GM19468 (cell line): ENCODE data around the gene RHBDD3.
"Not testable (repeated sequence)": the region's sequence is repeated elsewhere in the genome, so short reads cannot be mapped to it uniquely, and the experiment has no call there.

Experiments used
- ATAC-seq: cut with Tn5 transposase; IDR thresholded peaks from one replicate; pipeline ENCODE4 v1.9.1; 2021; ENCODE audit warnings: mild to moderate bottlenecking, moderate library complexity, moderate number of reproducible peaks; ENCODE audit not compliant: unreplicated experiment; ENCODE audit errors: extremely low read depth

The RHBDD3 gene

GRCh38 chr22:29253561-29254285, 14.1 kb downstream of the RHBDD3 start:
- ATAC-seq: no peak

- ATAC-seq: no peak
Observed at GRCh38 chr22:29251981-29252911, 15.5 kb downstream of the RHBDD3 start.

- no peak for ATAC-seq
Observed at GRCh38 chr22:29251265-29251664, 16.5 kb downstream of the RHBDD3 start.

GRCh38 chr22:29247891-29248290, 19.9 kb downstream of the RHBDD3 start:
- not testable (repeated sequence) for ATAC-seq

DNA sequence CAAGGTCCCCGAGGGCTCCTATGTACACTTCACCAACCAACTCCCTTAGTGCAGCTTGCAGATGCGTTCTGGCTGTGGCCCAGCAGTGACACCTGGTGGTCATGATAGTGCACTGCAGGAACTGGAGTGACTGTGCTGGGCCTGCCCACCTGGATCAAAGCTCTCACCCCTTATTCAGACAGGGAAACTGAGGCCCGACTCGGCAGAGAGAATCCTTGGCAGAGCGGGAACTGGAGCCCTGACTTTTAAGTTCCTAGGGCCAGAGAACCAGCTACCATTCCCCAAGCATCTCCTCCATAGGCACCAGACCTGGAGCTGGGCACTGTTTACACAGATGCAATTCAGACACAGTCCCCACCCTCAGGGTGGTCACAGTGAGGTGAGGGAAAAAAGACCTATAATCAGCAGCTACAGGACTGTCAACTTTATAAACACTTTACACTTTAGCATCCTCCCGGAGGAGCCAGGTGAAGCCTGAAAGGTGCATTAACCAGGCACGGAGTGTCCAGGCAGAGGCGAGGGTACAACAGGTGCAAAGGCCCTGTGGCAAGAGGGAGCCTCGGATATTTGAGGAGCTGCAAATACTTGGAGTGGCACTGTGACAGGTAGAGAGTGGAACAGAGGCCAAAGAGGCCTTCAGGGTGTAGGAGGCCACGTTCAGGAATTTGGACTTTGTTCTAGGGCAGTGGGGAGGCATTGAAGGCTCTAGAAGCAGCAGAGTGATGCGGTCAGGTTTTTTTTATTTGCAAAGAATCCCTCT, 22.0 kb downstream of the RHBDD3 start:
- no peak for ATAC-seq

DNA sequence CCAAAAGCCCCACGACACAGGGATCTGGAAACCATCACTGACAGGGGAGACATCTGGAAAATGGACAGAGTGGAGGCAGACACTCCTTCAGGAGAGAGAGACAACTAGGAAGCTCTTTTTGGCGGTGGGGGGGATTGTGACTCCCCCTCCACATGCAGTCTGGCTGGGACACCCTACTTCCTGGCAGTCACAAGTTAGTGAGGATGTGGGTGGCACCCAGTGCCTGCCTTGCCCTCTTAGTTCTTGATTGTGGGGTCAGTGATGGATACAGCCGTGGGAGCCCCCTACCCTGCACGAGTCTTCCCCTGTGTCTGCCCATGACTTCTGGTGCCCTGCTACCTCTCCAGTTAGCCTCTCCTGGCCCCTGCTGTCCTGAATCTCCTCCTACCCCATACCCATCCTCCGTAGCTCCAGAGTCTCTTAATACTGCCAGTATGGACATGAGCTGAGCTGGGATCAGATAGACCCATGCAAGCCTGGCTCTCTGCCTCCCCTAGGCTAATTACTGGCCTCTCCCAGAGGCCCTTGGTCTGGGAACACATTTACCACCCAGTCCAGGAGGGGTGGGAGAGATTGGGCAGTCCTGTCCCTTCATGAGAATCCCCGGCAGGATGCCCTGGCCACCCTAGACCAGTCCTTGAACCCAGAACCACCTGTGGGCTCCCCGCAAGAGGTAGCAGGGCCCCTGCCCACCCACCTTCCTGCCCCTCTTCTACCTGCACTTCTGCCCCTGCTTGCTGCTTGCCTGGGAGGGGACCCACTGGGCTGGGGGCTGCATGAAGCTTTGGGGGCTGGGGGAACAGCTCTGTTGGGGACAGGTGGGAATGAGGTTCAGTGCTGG, 22.8 kb downstream of the RHBDD3 start:
- no peak for ATAC-seq

GRCh38 chr22:29243874-29244446, 23.8 kb downstream of the RHBDD3 start:
- no peak for ATAC-seq

DNA sequence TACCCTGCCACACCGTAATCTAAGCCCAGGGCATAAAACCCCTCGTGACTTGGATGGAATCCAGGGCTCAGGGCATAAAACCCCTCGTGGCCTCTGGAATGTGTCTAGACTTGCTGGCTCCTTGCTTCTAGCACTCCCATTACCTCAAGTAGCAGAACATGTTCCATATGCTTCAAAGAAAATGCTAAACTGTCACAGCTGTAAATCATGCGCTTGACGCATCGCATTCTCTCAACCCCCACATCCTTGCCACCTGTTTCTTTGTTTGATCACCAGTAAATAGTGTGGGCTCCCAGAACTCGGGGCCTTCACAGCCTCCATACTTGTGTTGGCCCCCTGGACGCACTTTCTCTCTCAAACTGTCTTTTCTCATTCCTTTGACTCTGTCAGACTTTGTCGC, 27.3 kb downstream of the RHBDD3 start:
- ATAC-seq: not testable (repeated sequence)

DNA sequence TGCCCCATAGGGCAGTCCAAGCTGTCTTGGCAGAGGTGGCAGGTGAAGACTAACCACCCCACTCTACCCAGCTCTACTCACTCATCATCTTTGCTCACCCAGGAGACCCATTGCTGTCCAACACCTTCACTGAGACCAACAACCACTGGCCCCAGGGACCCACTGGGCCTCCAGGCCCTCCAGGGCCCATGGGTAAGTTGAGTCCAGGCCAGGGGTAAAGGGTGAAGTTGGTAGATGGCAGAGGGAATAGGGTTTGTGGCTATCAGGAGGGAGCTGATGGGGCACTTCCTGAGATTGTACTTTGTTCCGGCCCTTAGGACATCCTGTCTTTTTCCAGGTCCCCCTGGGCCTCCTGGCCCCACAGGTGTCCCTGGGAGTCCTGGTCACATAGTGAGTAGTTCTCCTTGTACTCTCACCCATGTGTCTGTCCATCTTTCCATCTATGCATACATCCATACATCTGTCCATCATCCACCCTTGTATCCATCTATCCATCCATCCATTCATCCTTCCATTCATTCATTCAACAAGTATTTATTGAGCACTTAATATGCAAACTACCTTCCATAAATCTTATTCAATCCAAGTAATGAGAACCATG, 34.4 kb downstream of the RHBDD3 start:
- ATAC-seq: no peak

DNA sequence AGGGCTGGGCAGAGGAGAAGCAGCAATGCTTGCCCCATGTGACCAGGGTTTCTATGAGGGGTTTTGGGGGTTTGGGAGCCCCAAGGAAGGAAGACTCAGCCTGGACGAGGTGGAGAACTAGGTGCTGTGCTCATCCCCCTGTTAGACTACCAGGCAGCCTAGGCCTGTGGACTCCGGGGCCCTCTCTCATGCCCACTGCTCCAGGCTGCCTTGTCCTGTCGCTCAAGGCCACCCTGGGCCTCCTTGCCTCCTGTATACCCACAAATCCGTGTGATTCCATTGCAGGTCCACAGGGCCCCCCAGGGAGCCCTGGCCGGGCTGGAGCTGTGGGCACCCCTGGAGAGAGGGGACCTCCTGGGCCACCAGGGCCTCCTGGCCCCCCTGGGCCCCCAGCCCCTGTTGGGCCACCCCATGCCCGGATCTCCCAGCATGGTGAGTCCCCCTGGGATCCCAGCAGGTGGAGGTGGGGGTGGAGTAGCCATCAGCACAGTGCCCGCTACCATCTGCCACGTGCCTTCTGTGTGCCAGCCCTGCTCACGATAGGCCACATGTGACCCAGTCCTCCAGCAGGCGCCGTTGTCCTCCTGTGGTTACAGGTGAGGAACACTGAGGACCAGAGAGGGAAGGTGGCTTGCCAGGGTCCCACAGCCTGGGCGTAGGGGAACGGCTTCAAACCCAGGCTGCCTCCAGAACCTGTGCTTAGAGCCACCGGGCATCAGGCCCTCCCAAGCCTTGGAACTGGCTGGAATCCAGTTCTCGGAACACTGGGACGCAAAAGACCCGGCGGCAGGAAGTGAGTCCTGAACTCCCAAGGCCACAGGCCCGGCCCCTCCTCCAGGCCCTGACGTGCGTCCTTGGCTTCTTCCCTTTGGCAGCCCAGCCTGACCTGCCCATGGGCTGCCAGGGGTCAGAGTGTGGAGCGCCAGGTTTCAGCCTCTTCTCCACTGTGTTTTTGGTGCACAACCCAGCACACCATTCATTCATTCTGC, 35.5 kb downstream of the RHBDD3 start:
- no peak for ATAC-seq

- ATAC-seq: no peak
Observed at GRCh38 chr22:29230972-29231875, 36.6 kb downstream of the RHBDD3 start.

GRCh38 chr22:29226351-29226981, 41.3 kb downstream of the RHBDD3 start:
- ATAC-seq: no peak

DNA sequence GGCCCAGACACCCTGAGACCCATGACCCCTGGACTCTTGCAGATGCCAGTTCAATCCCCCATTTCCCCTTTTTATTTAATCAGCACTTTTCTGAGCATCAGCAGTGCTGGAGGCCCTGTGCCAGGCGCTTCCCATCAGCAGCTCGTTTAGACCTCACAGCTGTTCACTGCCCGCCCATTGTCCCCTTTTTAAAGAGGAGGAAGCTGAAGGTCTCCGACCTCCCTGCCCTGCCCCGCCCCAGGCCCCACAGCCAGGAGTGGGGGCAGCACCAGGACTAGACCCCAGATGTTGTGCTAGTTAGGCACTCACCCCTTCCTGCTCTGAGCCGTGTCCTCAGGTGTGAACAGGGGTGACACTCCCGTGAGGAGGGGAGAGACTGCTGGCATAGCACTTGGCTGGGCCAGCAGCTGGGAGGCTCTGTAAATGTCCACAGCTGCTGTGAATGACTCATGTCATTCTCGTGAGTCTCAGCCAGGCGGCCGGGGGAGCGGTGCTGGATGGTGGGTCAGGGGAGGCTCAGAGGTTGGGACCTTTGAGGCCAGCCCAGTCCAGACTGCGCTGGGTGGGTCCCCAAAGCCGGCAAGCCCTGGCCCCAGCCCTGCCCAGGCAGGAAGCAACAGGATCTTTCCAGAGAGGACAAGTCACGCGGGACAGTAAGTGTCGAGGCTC, 42.2 kb downstream of the RHBDD3 start:
- ATAC-seq: no peak

DNA sequence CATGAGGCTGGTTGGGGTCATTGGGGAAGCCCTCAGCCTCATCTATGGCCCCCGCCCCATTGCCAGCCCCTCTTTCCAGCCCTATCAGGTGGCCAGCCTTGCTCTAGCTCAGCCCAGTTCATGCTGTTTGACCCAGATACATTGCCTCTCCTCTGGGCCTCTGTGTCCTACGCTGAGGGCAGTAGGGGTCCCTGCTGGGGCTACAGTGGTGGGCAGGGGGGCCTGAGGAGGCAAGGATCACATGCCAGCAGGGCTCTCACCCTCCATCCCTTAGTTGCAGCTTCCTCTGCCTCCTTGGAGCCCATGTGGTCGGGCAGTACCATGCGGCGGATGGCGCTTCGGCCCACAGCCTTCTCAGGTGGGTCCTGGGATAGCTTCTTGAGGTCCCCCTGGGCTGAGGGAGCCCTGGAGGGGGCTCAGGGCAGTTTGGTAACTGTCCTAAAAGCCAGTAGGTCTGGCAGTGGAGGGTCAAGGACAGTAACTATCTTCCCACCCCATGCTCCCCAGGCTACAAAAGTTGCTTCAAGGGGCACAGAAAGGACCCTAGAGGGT, 42.8 kb downstream of the RHBDD3 start:
- ATAC-seq: no peak

GRCh38 chr22:29224121-29224858, 43.5 kb downstream of the RHBDD3 start:
- ATAC-seq: no peak
